ENCODE measurements around the gene TMEM38B. TPM values are rescaled to one million over a fixed set of nuclear protein-coding genes. Genes with fewer than 3 reads are reported as not detected.

TMEM38B gene, protein sequence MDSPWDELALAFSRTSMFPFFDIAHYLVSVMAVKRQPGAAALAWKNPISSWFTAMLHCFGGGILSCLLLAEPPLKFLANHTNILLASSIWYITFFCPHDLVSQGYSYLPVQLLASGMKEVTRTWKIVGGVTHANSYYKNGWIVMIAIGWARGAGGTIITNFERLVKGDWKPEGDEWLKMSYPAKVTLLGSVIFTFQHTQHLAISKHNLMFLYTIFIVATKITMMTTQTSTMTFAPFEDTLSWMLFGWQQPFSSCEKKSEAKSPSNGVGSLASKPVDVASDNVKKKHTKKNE
- 12.1 to 15.6 TPM (median 12.6 TPM) in 3 replicates for total RNA-seq
- long read RNA-seq, transcript TMEM38B-202 (6 exons, 3,525 nt): major isoform, 47 of 53 reads
- long read RNA-seq, partial matches to known transcripts: 0 of 53 reads
- long read RNA-seq, other reads (novel, unspliced or antisense): 6 of 53 reads

DNA sequence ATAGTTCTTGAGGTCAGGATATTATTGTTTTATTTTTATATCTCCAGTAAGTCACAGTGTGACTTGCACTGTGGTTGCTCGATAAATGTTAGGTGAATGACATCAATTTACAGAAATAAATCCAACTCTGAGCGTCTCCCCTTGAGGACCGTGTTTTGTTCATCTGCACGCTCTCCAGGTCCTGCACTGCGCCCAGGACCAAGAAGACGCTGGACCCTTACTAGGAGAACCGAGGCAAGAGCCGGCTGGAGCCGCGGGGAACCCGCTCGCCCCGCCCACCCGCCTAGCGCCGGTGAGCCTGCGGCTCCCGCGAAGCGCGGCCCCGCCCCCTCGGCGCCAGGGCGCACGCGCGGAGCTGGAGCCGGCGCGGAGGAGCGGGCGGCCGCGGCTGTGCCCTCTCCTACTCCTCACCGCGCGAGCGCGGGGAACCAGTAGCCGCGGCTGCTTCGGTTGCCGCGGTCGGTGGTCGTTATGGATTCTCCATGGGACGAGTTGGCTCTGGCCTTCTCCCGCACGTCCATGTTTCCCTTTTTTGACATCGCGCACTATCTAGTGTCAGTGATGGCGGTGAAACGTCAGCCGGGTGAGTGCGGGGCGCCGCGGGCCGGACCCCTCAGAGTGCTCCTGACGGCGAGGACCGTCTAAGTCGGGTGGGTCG is at the start of gene TMEM38B:
Gene TMEM38B, plus strand, starts transcription at position 352 of the 658 bp plus-strand sequence. Its CDS starts 120 bp downstream, at position 472.
- no peaks in the 10 kb centered on the region for H3K36me3 Mint-ChIP-seq (ENCODE audit: low read depth)
- no peaks in the 10 kb centered on the region for H3K9me3 Mint-ChIP-seq (ENCODE audit: low read depth)
- H3K4me1 Mint-ChIP-seq (ENCODE audit: low read depth): peaks cover 29% of the 10 kb centered on the region
- H3K4me3 Mint-ChIP-seq (ENCODE audit: unreplicated experiment): peak within 1 kb of the TSS; percentile 83
- H3K27ac Mint-ChIP-seq (ENCODE audit: unreplicated experiment): peak within 1 kb of the TSS; percentile 88
- no peak for DNase-seq (ENCODE audit: low spot score)
- TF ChIP-seq, protein P1, sequence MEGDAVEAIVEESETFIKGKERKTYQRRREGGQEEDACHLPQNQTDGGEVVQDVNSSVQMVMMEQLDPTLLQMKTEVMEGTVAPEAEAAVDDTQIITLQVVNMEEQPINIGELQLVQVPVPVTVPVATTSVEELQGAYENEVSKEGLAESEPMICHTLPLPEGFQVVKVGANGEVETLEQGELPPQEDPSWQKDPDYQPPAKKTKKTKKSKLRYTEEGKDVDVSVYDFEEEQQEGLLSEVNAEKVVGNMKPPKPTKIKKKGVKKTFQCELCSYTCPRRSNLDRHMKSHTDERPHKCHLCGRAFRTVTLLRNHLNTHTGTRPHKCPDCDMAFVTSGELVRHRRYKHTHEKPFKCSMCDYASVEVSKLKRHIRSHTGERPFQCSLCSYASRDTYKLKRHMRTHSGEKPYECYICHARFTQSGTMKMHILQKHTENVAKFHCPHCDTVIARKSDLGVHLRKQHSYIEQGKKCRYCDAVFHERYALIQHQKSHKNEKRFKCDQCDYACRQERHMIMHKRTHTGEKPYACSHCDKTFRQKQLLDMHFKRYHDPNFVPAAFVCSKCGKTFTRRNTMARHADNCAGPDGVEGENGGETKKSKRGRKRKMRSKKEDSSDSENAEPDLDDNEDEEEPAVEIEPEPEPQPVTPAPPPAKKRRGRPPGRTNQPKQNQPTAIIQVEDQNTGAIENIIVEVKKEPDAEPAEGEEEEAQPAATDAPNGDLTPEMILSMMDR (IDR thresholded peaks at IDR 0.05): no peak
- peaks cover 16% of the 10 kb centered on the region for H3K27me3 Mint-ChIP-seq (ENCODE audit: low read depth)

DNA sequence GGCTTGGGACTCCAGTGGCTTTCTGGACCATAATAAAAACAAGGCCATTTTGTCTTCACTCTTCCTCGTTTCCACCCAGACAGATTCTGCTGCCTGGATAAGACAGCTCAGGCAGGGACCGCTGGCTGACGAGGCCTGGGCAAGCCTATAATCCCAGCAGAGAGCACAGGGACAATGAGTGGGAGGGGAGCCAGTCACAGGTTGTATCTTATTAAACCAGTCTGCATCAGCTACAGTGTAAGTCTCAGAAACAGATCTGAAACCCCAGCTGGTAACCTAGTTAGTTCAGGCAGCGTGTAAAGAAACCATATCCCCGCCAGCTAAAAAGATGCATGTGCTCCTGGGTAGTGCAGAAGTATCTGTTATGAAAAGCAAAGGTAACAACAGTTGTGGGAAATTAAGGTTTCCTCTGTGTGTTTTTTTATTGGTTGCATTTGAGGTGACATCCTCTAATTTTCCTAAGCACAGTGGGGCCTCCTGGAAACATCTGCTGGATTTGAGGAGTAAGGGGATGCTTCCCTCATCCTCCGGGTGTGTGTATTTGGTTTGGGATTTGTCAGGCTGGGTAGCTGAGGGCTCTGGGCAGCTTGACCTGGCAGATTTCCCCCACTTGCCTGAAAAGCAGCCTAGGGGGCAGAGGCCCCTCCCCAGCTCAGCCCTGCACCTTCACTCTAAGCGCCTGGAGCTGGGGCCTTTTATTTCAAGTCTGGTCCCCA is 47.3 kb upstream of the TMEM38B start:
- no peak overlapping the region for H3K4me3 Mint-ChIP-seq (ENCODE audit: unreplicated experiment)
- no peak for DNase-seq (ENCODE audit: low spot score)
- H3K4me1 Mint-ChIP-seq (ENCODE audit: low read depth): no peaks in the 10 kb centered on the region
- H3K36me3 Mint-ChIP-seq (ENCODE audit: low read depth): peaks cover 4% of the 10 kb centered on the region
- no peaks in the 10 kb centered on the region for H3K27me3 Mint-ChIP-seq (ENCODE audit: low read depth)
- TF ChIP-seq, protein P1 (IDR thresholded peaks at IDR 0.05): no peak
- H3K9me3 Mint-ChIP-seq (ENCODE audit: low read depth): peaks cover 4% of the 10 kb centered on the region
- no peak overlapping the region for H3K27ac Mint-ChIP-seq (ENCODE audit: unreplicated experiment)

DNA sequence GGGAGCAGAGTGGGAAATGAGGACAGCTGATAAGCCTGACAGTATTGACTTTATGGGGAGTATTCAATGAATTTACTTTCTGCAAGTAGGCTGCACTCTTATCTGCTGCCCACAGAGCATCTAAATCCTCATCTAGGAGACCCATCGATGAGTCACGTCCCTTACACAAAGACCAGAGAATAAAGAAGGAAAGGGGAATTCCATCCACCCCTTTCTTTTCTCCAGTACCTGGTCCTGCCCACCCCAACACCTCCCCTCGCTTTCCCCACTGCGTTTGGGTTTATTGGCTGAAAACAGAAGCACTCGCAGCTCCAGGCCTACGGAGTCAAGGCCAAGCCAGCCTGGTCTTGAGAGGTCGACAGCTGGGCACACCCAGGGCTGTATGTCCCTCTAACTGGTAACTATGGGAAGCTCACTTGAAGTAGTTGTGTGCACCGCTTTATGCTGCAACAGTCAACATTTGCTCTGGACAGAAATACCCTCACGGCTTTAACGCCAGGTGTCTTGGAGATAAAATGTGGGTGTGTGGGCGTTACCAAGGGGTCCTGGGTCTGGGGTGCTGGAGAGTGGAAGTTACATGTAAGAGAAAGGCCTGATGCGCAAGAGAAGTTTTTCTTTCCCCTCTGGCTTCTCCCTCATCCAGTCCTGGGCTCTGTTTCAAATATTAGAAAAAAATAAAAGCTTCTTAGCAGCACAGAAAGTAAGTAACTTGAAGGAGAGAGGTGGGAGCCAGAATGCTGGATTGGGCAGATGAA is 46.6 kb upstream of the TMEM38B start:
- H3K9me3 Mint-ChIP-seq (ENCODE audit: low read depth): peaks cover 2% of the 10 kb centered on the region
- H3K36me3 Mint-ChIP-seq (ENCODE audit: low read depth): peaks cover 2% of the 10 kb centered on the region
- no peaks in the 10 kb centered on the region for H3K27me3 Mint-ChIP-seq (ENCODE audit: low read depth)
- H3K4me3 Mint-ChIP-seq (ENCODE audit: unreplicated experiment): no peak overlapping the region
- TF ChIP-seq, protein P1 (IDR thresholded peaks at IDR 0.05): no peak
- H3K27ac Mint-ChIP-seq (ENCODE audit: unreplicated experiment): no peak overlapping the region
- no peaks in the 10 kb centered on the region for H3K4me1 Mint-ChIP-seq (ENCODE audit: low read depth)
- DNase-seq (ENCODE audit: low spot score): no peak

DNA sequence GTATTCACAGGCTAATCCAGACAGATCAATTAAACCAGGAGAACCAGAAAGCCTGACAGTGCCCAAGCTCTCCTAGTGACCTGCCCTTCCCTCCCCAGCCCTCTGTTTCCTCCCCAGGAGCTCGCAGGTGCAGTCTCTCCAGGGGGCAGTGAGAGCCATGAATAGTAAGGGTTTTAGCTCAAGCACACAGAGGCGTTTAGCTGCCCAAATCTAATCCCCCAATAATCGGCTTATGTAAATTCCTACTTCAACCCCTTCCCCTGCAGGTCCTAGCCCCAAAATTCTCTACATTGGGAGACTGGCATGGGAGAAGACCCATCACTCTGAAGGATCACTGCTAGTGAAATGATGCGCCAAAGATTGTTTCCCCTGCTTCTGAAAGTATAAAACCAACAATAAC is 42.5 kb upstream of the TMEM38B start:
- Mint-ChIP-seq H3K27me3 (ENCODE audit: low read depth) (peaks cover 6% of the 10 kb centered on the region), H3K27ac (ENCODE audit: unreplicated experiment) (no peak overlapping the region), H3K4me1 (ENCODE audit: low read depth) (peaks cover 5% of the 10 kb centered on the region), H3K9me3 (ENCODE audit: low read depth) (no peaks in the 10 kb centered on the region), H3K4me3 (ENCODE audit: unreplicated experiment) (no peak overlapping the region), H3K36me3 (ENCODE audit: low read depth) (no peaks in the 10 kb centered on the region)
- DNase-seq (ENCODE audit: low spot score): no peak
- TF ChIP-seq, protein P1 (IDR thresholded peaks at IDR 0.05): no peak

Data from chondrocyte (in vitro differentiated cells).